Adrenal gland (tissue), 12 donors: Measurements from ENCODE around the gene TUBGCP6. TPM values are rescaled to one million over a fixed set of nuclear protein-coding genes. Genes with fewer than 3 reads are reported as not detected.
"Not testable (repeated sequence)": the region's sequence is repeated elsewhere in the genome, so short reads cannot be mapped to it uniquely, and the experiment has no call there.

ENCODE experiments used
- DNase-seq, 7 donors: peaks; one replicate each; pipeline ENCODE4 v3.0.0-alpha.2; 2019 to 2020
- H3K27ac ChIP-seq, 5 donors: fragments of 200-600 bp; sonication (generic) in 4 of 5; 1 replicate in 3 of 5; 2 replicates in 2 of 5; pipeline versions ENCODE4 v1.5.1 to v1.8.0; 2016 to 2020; ENCODE audit warnings: mild to moderate bottlenecking in 1 of 5
- H3K27me3 ChIP-seq: fragments of 200-600 bp; 2 replicates; pipeline ENCODE4 v1.8.0; 2021
- H3K36me3 ChIP-seq, 2 donors: fragments of 200-600 bp; replicated peaks in 1 of 2; 1 replicate in 1 of 2; 2 replicates in 1 of 2; pipeline versions ENCODE4 v1.5.1 to v1.8.0; 2018 to 2022
- H3K4me1 ChIP-seq, 2 donors: fragments of 200-600 bp; replicated peaks in 1 of 2; 1 replicate in 1 of 2; 2 replicates in 1 of 2; pipeline versions ENCODE4 v1.5.1 to v1.8.0; 2018 to 2021
- H3K4me3 ChIP-seq, 4 donors: fragments of 200-600 bp; sonication (generic) in 3 of 4; one replicate each; pipeline ENCODE4 v1.5.1; 2016 to 2018
- H3K9me3 ChIP-seq, 3 donors: fragments of 200-600 bp; sonication (generic) in 1 of 3; replicated peaks in 1 of 3; 1 replicate in 2 of 3; 2 replicates in 1 of 3; pipeline versions ENCODE4 v1.5.1 to v1.8.0; 2016 to 2021
- POLR2A ChIP-seq, 2 donors: fragments of 450-650 bp; IDR thresholded peaks; one replicate each; pipeline ENCODE4 v1.6.1; 2017; ENCODE audit warnings: antibody characterized with exemption in 2 of 2, mild to moderate bottlenecking in 2 of 2, moderate library complexity in 1 of 2
- WGBS, 4 donors: extraction: QIAGEN DNeasy Blood & Tissue Kit in 2 of 4; methylation state at CpG; one replicate each; pipeline versions ENCODE4 v1.1.5 to v1.1.7; 2013 to 2017; 5-methylcytosine and 5-hydroxymethylcytosine counted together
- intact Hi-C, 2 donors: fragments of 100-400 bp; cut with DNase I; formaldehyde crosslinking; loops; one replicate each; pipeline versions ENCODE4 v1.14.1 to v1.15.0; 2022 to 2023
- polyA plus RNA-seq, 3 donors: library from polyadenylated mRNA; stranded (reverse); fragments of 200-250 nt in 2 of 3; fragments of 350-450 nt in 1 of 3; fragmentation: Illumina TruSeq in 1 of 3; extraction: RNeasy Lipid Tissue Mini Kit (QIAGEN cat#74804) in 1 of 3; gene quantifications; one replicate each; pipeline ENCODE4 v1.2.3, GENCODE V29; 2013 to 2014
- total RNA-seq, 9 donors: library from RNA; depleted of rRNA in 4 of 9; stranded (reverse); fragments of >200 nt in 4 of 9; fragments of 120-200 nt in 1 of 9; fragmentation: NEBNext Ultra II Directional in 1 of 9; extraction: Animal tissue kit (Norgen Biotek cat#: 25700) in 1 of 9; gene quantifications; one replicate each; pipeline versions ENCODE4 v1.1.0 to v1.2.4, GENCODE V29; 2013 to 2023
- TF ChIP-seq, protein P1 (sequence below), 6 experiments: fragments of 450-650 bp in 4 of 6; fragments of 200-600 bp in 2 of 6; sonication (generic) in 1 of 6; IDR thresholded peaks; 1 replicate in 5 of 6; 2 replicates in 1 of 6; pipeline versions ENCODE4 v1.5.1 to v1.8.0; 2016 to 2021; ENCODE audit warnings: antibody characterized with exemption in 6 of 6, mild to moderate bottlenecking in 2 of 6, moderate library complexity in 1 of 6
- donor health status: healthy with polysubstance abuse.
- donor health status: Bipolar disorder and iron deficiency.
- donor health status: DM: yes; HTN: yes; CAD: no.
- donor health status: DM: no; HTN: no; CAD: no.
- donor health status: DM: no; HTN: no; CAD: no.
- donor health status: DM: yes; HTN: yes; CAD: no.

Gene TUBGCP6
- total and polyA plus RNA-seq, 12 donors: 8.3 to 171 (median 47.4) TPM

DNA sequence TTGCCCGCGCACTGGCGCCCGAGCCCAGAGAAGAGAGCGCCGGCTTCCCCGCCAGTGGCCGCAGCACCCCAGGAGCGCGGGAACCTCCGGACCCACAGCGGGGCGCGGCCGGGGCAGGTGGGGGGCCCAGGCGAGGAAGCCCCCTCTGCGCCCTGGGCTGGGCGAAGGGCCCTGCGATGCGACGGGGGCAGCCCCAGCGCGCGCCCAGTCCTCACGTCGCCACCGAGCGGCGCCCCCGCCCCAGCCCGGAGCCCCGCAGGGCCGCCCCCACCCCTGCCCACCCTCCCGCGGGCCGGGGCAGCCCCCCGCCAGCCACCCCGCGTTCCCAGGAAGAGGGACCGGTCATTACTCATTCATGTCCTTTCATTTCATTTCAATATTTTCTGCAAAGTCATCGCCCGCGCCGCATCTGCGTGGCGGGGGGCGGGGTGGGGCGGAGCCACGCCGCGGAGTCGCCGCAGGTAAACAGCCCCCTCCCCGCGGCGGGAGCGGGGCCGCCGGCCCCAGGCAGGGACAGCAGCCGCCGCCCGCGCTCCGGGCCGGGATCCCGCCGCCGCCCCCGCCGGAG is 75.0 kb downstream of the TUBGCP6 start:
- H3K9me3 ChIP-seq: no peaks in the 10 kb centered on the region
- peak overlapping the region in 1 of 4 donors; percentile 86 for H3K4me3 ChIP-seq
- DNase-seq: peak in 1 of 7 donors; percentile 56
- WGBS, 4 donors: 0 to 1% (median 1%) methylated on average over 9 to 70 of the region's 70 CpGs
- TF ChIP-seq POLR2A (IDR thresholded peaks at IDR 0.05): no peak
- TF ChIP-seq, protein P1, sequence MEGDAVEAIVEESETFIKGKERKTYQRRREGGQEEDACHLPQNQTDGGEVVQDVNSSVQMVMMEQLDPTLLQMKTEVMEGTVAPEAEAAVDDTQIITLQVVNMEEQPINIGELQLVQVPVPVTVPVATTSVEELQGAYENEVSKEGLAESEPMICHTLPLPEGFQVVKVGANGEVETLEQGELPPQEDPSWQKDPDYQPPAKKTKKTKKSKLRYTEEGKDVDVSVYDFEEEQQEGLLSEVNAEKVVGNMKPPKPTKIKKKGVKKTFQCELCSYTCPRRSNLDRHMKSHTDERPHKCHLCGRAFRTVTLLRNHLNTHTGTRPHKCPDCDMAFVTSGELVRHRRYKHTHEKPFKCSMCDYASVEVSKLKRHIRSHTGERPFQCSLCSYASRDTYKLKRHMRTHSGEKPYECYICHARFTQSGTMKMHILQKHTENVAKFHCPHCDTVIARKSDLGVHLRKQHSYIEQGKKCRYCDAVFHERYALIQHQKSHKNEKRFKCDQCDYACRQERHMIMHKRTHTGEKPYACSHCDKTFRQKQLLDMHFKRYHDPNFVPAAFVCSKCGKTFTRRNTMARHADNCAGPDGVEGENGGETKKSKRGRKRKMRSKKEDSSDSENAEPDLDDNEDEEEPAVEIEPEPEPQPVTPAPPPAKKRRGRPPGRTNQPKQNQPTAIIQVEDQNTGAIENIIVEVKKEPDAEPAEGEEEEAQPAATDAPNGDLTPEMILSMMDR (IDR thresholded peaks at IDR 0.05): no peak
- peaks cover 6% of the 10 kb centered on the region for H3K27me3 ChIP-seq
- intact Hi-C loops: no loop called here
- H3K27ac ChIP-seq: no peak overlapping the region
- H3K4me1 ChIP-seq: peaks cover 4 to 6% of the 10 kb centered on the region in 2 donors
- no peaks in the 10 kb centered on the region for H3K36me3 ChIP-seq

DNA sequence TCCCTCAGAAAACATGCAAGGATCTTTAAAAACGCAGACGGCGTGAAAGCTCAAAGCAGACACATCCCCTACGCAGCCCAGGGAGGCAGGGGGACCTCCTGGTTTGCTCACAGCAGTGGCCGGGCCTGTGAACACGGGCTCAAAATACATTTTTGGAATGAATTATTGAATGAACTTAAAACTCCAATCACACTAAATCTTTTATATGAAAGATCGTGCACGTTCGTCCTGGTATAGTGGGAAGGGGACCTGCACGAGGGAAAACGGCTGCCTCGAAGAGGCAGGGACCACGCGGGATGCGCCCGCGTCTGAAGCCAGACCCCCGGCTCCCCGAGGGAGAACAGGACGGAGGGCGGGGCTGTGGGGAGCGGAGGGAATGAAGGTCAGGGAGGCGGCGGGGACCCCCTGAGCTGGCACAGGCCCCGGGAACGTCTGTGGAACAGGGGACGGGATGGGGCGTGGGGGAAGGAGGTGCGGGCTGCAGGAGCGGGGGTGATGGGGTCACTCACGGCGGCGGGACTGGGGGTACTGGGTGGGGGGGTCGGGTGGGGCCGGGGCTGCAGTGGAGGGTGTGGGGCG is 75.6 kb downstream of the TUBGCP6 start:
- no peak overlapping the region for H3K27ac ChIP-seq
- H3K4me1 ChIP-seq: peaks cover 4 to 6% of the 10 kb centered on the region in 2 donors
- 15 to 30% (median 23%) methylated on average over 16 to 36 of the region's 36 CpGs for WGBS, 4 donors
- intact Hi-C loops: no loop called here
- H3K4me3 ChIP-seq: peak overlapping the region in 1 of 4 donors; percentile 86
- H3K9me3 ChIP-seq: no peaks in the 10 kb centered on the region
- DNase-seq: peak in 1 of 7 donors; percentile 48
- H3K27me3 ChIP-seq: peaks cover 6% of the 10 kb centered on the region
- no peaks in the 10 kb centered on the region for H3K36me3 ChIP-seq
- TF ChIP-seq, protein P1 (IDR thresholded peaks at IDR 0.05): no peak
- TF ChIP-seq POLR2A (IDR thresholded peaks at IDR 0.05): no peak

DNA sequence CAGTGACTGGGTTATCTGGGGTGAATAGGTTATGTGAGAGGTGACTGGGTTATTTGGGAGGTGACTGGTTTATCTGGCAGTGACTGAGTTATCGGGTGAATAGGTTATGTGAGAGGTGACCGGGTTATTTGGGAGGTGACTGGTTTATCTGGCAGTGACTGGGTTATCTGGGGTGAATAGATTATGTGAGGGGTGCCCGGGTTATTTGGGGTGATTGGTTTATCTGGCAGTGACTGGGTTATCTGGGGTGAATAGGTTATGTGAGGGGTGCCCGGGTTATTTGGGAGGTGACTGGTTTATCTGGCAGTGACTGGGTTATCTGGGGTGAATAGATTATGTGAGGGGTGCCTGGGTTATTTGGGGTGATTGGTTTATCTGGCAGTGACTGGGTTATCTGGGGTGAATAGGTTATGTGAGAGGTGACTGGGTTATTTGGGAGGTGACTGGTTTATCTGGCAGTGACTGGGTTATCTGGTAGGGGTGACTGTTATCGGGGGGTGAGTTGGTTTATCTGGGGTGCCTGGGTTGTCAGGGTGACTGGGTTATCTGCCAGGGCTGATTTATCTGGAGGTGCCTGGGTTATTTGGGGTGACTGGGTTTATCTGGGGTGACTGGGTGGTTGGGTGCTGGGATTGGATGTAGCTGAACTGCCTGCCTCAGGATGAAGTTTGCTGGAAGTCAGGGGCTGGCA is 76.2 kb downstream of the TUBGCP6 start:
- H3K27ac ChIP-seq, H3K4me3 ChIP-seq, H3K27me3 ChIP-seq, intact Hi-C loops, H3K36me3 ChIP-seq, DNase-seq, H3K4me1 ChIP-seq, H3K9me3 ChIP-seq: not testable (repeated sequence)
- 66 to 84% (median 82%) methylated on average over 5 of the region's 5 CpGs for WGBS, 4 donors

DNA sequence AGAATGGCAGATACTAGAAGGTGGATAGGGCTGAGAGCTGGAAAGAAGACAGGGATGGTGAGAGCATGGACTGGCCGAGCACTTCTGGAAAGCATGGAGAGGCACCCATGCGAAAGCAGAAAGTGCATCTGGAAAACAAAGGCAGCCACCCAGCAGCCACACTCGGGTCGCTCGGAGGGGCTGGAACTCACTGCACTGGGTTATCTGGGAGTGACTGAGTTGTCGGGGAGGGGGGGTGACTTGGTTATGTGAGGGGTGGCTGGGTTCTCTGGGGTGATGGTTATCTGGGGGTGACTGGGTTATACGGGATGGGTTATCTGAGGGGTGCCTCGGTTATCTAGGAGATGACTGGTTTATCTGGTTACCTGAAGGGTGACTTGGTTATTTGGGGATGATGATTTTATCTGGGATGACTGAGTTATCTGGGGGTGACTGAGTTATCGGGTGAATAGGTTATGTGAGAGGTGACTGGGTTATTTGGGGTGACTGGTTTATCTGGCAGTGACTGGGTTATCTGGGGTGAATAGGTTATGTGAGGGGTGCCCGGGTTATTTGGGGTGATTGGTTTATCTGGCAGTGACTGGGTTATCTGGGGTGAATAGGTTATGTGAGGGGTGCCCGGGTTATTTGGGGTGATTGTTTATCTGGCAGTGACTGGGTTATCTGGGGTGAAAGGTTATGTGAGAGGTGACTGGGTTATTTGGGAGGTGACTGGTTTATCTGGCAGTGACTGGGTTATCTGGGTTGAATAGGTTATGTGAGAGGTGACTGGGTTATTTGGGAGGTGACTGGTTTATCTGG is 76.9 kb downstream of the TUBGCP6 start:
- DNase-seq: no peak
- H3K27ac ChIP-seq: no peak overlapping the region

More for the DNA sequence above, 76.9 kb downstream of the TUBGCP6 start:
- no peaks in the 10 kb centered on the region for H3K36me3 ChIP-seq
- intact Hi-C loops: no loop called here
- H3K4me3 ChIP-seq: no peak overlapping the region
- WGBS, 4 donors: 57 to 66% (median 62%) methylated on average over 10 to 11 of the region's 11 CpGs
- H3K9me3 ChIP-seq: no peaks in the 10 kb centered on the region
- TF ChIP-seq POLR2A (IDR thresholded peaks at IDR 0.05): no peak
- TF ChIP-seq, protein P1 (IDR thresholded peaks at IDR 0.05): no peak
- H3K27me3 ChIP-seq: peaks cover 6% of the 10 kb centered on the region
- H3K4me1 ChIP-seq: peaks cover 4 to 6% of the 10 kb centered on the region in 2 donors

Other genes with a start within 250 kb of the TUBGCP6 start
- gene IL17REL, start 232.3 kb downstream of the TUBGCP6 start, total RNA-seq: not detected
- gene IL17REL, start 232.3 kb downstream of the TUBGCP6 start, polyA plus RNA-seq: not detected
- not detected for gene TTLL8, start 186.7 kb downstream of the TUBGCP6 start, total RNA-seq
- gene TTLL8, start 186.7 kb downstream of the TUBGCP6 start, polyA plus RNA-seq: not detected
- under 1 TPM in 1 of 9 donors, not detected in 8; 0.22 TPM for gene MLC1, start 159.6 kb downstream of the TUBGCP6 start, total RNA-seq
- under 1 TPM in 1 of 3 donors, not detected in 2; 0.03 TPM for gene MLC1, start 159.6 kb downstream of the TUBGCP6 start, polyA plus RNA-seq
- gene MOV10L1, start 155.0 kb downstream of the TUBGCP6 start, total RNA-seq: under 1 TPM in 5 of 9 donors, not detected in 4; 0.14 to 0.46 (median 0.39) TPM
- gene MOV10L1, start 155.0 kb downstream of the TUBGCP6 start, polyA plus RNA-seq: under 1 TPM in 2 of 3 donors, not detected in 1; 0.40 to 0.74 TPM
- gene PANX2, start 74.3 kb downstream of the TUBGCP6 start, total RNA-seq: 1 to 10 TPM in 2 of 9 donors, under 1 TPM in 7; 0.26 to 2.6 (median 0.67) TPM
- 1 to 10 TPM in 2 of 3 donors, under 1 TPM in 1; 0.22 to 4.1 (median 2.0) TPM for gene PANX2, start 74.3 kb downstream of the TUBGCP6 start, polyA plus RNA-seq
- gene TRABD, start 59.1 kb downstream of the TUBGCP6 start, total RNA-seq: 10 to 100 TPM; 13.5 to 46.8 (median 28.6) TPM
- gene TRABD, start 59.1 kb downstream of the TUBGCP6 start, polyA plus RNA-seq: 10 to 100 TPM in 2 of 3 donors, 1 to 10 TPM in 1; 3.0 to 79.0 (median 48.9) TPM
- 10 to 100 TPM; 28.2 to 52.0 (median 33.9) TPM for gene SELENOO, start 44.0 kb downstream of the TUBGCP6 start, total RNA-seq
- gene SELENOO, start 44.0 kb downstream of the TUBGCP6 start, polyA plus RNA-seq: 10 to 100 TPM in 2 of 3 donors, 1 to 10 TPM in 1; 1.9 to 89.0 (median 73.5) TPM
- 10 to 100 TPM in 8 of 9 donors, 1 to 10 TPM in 1; 9.7 to 72.1 (median 39.1) TPM for gene HDAC10, start 6.2 kb upstream of the TUBGCP6 start, total RNA-seq
- 100 to 1,000 TPM in 1 of 3 donors, 10 to 100 TPM in 1, 1 to 10 TPM in 1; 2.0 to 179 (median 79.3) TPM for gene HDAC10, start 6.2 kb upstream of the TUBGCP6 start, polyA plus RNA-seq
- gene MAPK12, start 16.7 kb upstream of the TUBGCP6 start, total RNA-seq: 1 to 10 TPM; 3.1 to 6.8 (median 5.2) TPM
- 10 to 100 TPM in 2 of 3 donors, 1 to 10 TPM in 1; 1.7 to 17.1 (median 13.9) TPM for gene MAPK12, start 16.7 kb upstream of the TUBGCP6 start, polyA plus RNA-seq
- 1 to 10 TPM; 3.0 to 9.3 (median 6.7) TPM for gene MAPK11, start 25.4 kb upstream of the TUBGCP6 start, total RNA-seq
- gene MAPK11, start 25.4 kb upstream of the TUBGCP6 start, polyA plus RNA-seq: 10 to 100 TPM in 2 of 3 donors, 1 to 10 TPM in 1; 2.0 to 29.5 (median 25.1) TPM
- 100 to 1,000 TPM in 8 of 9 donors, 10 to 100 TPM in 1; 12.4 to 412 (median 324) TPM for gene PLXNB2, start 62.6 kb upstream of the TUBGCP6 start, total RNA-seq
- gene PLXNB2, start 62.6 kb upstream of the TUBGCP6 start, polyA plus RNA-seq: 100 to 1,000 TPM in 2 of 3 donors, 10 to 100 TPM in 1; 38.1 to 431 (median 268) TPM
- 10 to 100 TPM in 2 of 9 donors, 1 to 10 TPM in 7; 1.8 to 16.9 (median 8.0) TPM for gene DENND6B, start 82.0 kb upstream of the TUBGCP6 start, total RNA-seq
- gene DENND6B, start 82.0 kb upstream of the TUBGCP6 start, polyA plus RNA-seq: 10 to 100 TPM in 2 of 3 donors, 1 to 10 TPM in 1; 2.5 to 32.7 (median 21.7) TPM
- gene PPP6R2, start 98.3 kb upstream of the TUBGCP6 start, total RNA-seq: 100 to 1,000 TPM in 1 of 9 donors, 10 to 100 TPM in 8; 35.5 to 104 (median 65.3) TPM
- 100 to 1,000 TPM in 1 of 3 donors, 10 to 100 TPM in 2; 19.6 to 129 (median 84.7) TPM for gene PPP6R2, start 98.3 kb upstream of the TUBGCP6 start, polyA plus RNA-seq
- gene SBF1, start 230.0 kb upstream of the TUBGCP6 start, total RNA-seq: 100 to 1,000 TPM in 1 of 9 donors, 10 to 100 TPM in 8; 23.7 to 101 (median 79.2) TPM
- gene SBF1, start 230.0 kb upstream of the TUBGCP6 start, polyA plus RNA-seq: 100 to 1,000 TPM in 1 of 3 donors, 10 to 100 TPM in 1, 1 to 10 TPM in 1; 8.4 to 117 (median 66.5) TPM
- gene ADM2, start 236.5 kb upstream of the TUBGCP6 start, total RNA-seq: under 1 TPM in 5 of 9 donors, not detected in 4; 0.14 to 0.54 (median 0.25) TPM
- under 1 TPM in 2 of 3 donors, not detected in 1; 0.07 to 0.48 TPM for gene ADM2, start 236.5 kb upstream of the TUBGCP6 start, polyA plus RNA-seq
- gene MIOX, start 241.8 kb upstream of the TUBGCP6 start, total RNA-seq: not detected
- gene MIOX, start 241.8 kb upstream of the TUBGCP6 start, polyA plus RNA-seq: not detected